Pericardium fibroblast (primary cell): Measurements from ENCODE around the gene KRTAP4-12. TPM values are rescaled to one million over a fixed set of nuclear protein-coding genes. Genes with fewer than 3 reads are reported as not detected.

Source experiments
- total RNA-seq: library from RNA; depleted of rRNA; stranded (reverse); fragments of >200 nt; gene quantifications from 2 replicates; pipeline ENCODE4 v1.2.3, GENCODE V29; 2015

Gene KRTAP4-12
- not detected in 2 replicates for total RNA-seq

DNA sequence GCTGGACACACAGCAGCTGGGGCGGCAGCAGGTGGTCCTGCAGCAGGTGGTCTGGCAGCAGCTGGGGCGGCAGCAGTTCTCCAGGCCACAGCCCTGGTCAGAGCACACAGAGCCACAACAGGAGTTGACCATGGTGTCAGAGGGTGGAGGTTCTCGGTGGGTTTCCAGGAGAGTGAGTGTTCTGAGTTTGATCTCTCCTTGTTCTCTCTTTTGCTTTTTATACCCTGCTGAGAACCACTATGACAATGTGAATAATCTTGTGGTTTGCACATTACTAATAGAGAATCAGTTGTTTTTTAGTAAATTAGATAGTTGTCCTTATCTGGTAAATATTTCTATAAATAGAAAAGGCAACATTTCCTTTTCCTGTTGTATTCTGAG lies at the start of gene KRTAP4-12:
KRTAP4-12 (minus strand) TSS at position 192 of the 381 bp plus-strand sequence; CDS start at position 132, 60 bp downstream.

DNA sequence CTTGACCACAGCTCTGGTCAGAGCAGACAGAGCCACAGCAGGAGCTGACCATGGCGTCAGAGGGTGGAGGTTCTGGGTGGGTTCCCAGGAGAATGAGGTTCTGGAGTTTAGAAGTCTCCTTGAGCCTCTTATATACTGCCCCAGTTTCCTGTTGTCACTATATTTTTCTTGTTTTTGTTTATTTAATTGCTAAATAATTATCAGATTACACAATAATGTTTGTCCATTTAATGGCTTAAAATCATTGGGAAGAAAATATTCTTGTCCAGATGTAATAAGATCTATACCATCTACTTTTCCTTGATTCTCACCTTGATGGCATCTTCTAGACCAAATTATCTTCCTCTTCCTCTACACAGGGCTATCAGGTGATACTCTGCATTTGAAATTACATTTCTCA lies 44.1 kb upstream of the KRTAP4-12 start, which contains the start of gene KRTAP4-3:
KRTAP4-3 (minus strand) TSS at position 101 of the 400 bp plus-strand sequence; CDS start at position 52, 49 bp downstream.

DNA sequence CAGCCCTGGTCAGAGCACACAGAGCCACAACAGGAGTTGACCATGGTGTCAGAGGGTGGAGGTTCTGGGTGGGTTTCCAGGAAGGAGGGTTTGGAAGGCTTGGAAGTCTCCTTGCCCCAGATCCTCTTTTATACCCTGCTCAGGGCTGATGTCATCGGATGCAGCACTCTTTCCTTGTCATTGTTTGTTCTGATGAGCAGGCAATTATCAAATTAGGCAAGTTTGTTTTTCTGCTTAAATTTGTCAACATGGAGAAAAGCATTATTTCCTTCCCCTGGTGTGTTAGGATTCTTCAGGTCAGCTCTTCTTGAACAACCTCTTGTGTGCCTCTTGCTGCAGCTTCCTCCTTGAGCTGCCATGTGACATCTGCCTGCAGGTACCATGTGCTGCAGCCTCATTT lies 36.7 kb upstream of the KRTAP4-12 start, which contains the start of gene KRTAP4-4:
KRTAP4-4 (minus strand) TSS at position 101 of the 400 bp plus-strand sequence; CDS start at position 44, 57 bp downstream.

DNA sequence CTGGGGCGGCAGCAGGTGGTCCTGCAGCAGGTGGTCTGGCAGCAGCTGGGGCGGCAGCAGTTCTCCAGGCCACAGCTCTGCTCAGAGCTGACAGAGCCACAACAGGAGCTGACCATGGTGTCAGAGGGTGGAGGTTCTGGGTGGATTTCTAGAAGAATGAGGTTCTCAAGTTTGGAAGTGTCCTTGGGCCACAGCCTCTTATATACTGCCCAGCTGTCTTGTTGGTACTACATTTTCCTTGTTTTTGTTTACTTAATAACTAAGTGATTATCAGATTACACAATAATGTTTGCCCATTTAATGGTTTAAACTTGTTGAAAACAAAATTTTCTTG lies 25.6 kb upstream of the KRTAP4-12 start, which contains the start of gene KRTAP4-5:
KRTAP4-5 (minus strand) TSS at position 174 of the 334 bp plus-strand sequence; CDS start at position 116, 58 bp downstream.

DNA sequence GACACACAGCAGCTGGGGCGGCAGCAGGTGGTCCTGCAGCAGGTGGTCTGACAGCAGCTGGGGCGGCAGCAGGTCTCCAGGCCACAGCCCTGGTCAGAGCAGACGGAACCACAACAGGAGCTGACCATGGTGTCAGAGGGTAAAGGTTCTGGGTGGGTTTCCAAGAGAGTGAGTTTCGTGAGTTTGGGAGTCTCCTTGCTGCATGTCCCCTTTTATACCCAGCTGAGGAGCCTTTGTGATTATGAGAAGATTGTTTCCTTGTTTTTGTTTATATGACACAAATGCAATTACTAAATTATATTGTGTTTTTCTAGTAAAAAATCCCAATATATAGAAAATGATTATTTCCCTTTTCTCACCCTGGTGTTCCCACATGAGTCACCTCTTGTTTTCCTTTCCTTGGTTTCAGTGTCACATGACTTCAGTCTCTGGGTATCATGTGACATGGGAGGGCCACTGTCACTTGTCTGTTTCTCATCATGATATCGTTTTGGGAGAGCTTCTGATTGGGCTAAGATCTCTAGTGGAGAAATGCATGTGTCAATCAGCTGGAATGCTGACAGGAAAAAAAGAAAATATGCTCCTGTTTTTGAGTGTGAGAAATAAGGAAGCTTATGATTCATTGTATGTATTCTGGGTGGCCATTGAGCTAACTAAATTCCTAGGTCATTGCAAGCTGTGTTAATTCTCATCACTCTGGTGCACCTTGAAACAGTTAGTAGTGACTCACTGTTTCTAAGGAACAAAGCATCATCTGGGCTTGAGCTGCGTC lies 16.6 kb upstream of the KRTAP4-12 start, which contains the start of gene KRTAP4-6:
KRTAP4-6 (minus strand) TSS at position 185 of the 772 bp plus-strand sequence; CDS start at position 128, 57 bp downstream.

DNA sequence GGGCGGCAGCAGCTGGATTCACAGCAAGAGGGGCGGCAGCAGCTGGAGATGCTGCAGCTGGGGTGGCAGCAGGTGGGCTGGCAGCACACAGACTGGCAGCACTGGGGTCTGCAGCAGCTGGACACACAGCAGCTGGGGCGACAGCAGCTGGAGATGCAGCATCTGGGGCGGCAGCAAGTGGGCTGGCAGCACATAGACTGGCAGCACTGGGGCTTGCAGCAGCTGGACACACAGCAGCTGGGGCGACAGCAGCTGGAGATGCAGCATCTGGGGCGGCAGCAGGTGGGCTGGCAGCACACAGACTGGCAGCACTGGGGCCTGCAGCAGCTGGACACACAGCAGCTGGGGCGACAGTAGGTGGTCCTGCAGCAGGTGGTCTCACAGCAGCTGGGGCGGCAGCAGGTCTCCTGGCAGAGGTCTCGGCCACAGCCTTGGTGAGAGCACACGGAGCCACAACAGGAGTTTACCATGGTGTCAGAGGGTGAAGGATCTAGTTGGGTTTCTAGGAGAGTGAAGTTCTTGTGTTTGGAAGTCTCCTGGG lies 6.1 kb downstream of the KRTAP4-12 start, which contains the start of gene KRTAP4-11:
KRTAP4-11 (minus strand) TSS at position 528 of the 541 bp plus-strand sequence; CDS start at position 470, 58 bp downstream.

DNA sequence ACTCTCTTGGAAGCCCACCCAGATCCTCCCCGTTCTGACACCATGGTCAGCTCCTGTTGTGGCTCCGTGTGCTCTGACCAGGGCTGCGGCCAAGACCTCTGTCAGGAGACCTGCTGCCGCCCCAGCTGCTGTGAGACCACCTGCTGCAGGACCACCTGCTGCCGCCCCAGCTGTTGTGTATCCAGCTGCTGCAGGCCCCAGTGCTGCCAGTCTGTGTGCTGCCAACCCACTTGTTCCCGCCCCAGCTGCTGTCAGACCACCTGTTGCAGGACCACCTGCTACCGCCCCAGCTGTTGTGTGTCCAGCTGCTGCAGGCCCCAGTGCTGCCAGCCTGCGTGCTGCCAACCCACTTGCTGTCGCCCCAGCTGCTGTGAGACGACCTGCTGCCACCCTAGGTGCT lies 18.6 kb downstream of the KRTAP4-12 start, which contains the start of gene KRTAP4-9:
KRTAP4-9 (plus strand) TSS at position 43 of the 400 bp plus-strand sequence; CDS start at position 43, 0 bp downstream.

DNA sequence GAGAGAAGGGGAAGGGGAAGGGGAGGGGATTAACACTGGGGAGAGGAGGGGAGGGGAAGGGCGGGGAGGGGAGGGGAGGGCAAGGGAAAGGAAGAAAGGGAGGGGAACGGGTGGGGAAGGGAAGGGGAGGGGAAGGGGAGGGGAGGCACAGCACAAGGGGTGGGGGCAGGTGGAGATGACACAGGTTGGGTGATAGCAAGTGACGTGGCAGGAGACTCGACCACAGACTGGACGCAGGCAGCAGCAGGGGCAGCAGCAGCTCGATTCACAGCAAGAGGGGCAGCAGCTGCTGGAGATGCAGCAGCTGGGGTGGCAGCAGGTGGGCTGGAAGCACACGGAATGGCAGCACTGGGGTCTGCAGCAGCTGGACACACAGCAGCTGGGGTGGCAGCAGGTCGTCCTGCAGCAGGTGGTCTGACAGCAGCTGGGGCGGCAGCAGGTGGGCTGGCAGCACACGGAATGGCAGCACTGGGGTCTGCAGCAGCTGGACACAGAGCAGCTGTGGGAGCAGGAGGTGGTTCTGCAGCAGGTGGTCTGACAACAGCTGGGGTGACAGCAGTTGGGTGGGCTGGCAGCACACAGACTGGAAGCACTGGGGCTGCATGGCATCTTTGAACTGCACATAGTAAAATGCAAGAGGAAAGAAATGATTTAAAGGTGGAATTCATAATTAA lies 22.3 kb downstream of the KRTAP4-12 start, which contains the start of gene KRTAP4-16:
KRTAP4-16 (minus strand) TSS at position 624 of the 674 bp plus-strand sequence; CDS start at position 624, 0 bp downstream.

DNA sequence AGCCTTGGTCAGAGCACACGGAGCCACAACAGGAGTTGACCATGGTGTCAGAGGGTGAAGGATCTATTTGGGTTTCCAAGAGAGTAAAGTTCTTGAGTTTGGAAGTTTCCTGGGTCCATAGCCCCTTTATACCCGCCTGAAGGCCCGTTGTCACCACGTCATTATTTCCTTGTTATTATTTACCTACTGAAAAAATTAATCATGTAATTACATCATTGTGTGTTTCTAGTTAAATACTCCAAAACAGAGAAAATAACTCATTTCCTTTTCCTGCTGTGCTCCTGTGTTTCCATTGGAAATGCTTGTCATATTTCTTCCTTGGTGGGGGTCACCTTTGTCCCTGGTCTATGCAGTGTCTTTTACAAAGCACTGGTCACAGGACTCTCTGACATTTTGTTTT lies 25.9 kb downstream of the KRTAP4-12 start, which contains the start of gene KRTAP4-8:
KRTAP4-8 (minus strand) TSS at position 101 of the 400 bp plus-strand sequence; CDS start at position 43, 58 bp downstream.

DNA sequence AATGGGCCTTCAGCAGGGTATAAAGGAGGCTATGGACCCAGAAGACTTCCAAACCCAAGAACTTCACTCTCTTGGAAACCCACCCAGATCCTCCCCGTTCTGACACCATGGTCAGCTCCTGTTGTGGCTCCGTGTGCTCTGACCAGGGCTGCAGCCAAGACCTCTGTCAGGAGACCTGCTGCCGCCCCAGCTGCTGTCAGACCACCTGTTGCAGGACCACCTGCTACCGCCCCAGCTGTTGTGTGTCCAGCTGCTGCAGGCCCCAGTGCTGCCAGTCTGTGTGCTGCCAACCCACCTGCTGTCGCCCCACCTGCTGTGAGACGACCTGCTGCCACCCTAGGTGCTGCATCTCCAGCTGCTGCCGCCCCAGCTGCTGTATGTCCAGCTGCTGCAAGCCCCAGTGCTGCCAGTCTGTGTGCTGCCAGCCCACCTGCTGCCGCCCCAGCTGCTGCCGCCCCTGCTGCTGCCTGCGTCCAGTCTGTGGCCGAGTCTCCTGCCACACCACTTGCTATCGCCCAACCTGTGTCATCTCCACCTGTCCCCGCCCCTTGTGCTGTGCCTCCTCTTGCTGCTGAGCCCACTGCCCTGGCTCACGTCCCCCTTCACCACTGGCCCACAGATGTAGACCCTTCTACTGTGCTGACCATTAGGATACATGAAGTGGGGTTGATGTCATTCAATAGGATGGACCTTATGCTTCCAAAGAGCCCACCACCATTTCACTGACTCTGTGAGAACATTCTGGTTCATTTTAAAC lies 39.7 kb downstream of the KRTAP4-12 start, which contains the start of gene KRTAP4-7:
KRTAP4-7 (plus strand) TSS at position 51 of the 757 bp plus-strand sequence; CDS start at position 108, 57 bp downstream.

Other genes starting within 250 kb of the KRTAP4-12 start
- gene KRT20, start 238.9 kb downstream of the KRTAP4-12 start, total RNA-seq: not detected in 2 replicates
- gene KRT23, start 186.5 kb downstream of the KRTAP4-12 start, total RNA-seq: not detected in 2 replicates
- not detected in 2 replicates for gene KRT39, start 157.2 kb downstream of the KRTAP4-12 start, total RNA-seq
- gene KRT40, start 139.9 kb downstream of the KRTAP4-12 start, total RNA-seq: not detected in 2 replicates
- gene KRTAP3-3, start 130.0 kb downstream of the KRTAP4-12 start, total RNA-seq: not detected in 2 replicates
- not detected in 2 replicates for gene KRTAP3-2, start 124.3 kb downstream of the KRTAP4-12 start, total RNA-seq
- gene KRTAP3-1, start 115.1 kb downstream of the KRTAP4-12 start, total RNA-seq: not detected in 2 replicates
- not detected in 2 replicates for gene KRTAP1-5, start 97.0 kb downstream of the KRTAP4-12 start, total RNA-seq
- gene KRTAP1-4, start 94.0 kb downstream of the KRTAP4-12 start, total RNA-seq: not detected in 2 replicates
- gene KRTAP1-3, start 89.3 kb downstream of the KRTAP4-12 start, total RNA-seq: not detected in 2 replicates
- not detected in 2 replicates for gene KRTAP1-1, start 82.7 kb downstream of the KRTAP4-12 start, total RNA-seq
- gene KRTAP2-1, start 76.9 kb downstream of the KRTAP4-12 start, total RNA-seq: not detected in 2 replicates
- gene KRTAP2-2, start 69.0 kb downstream of the KRTAP4-12 start, total RNA-seq: not detected in 2 replicates
- not detected in 2 replicates for gene KRTAP2-3, start 64.1 kb downstream of the KRTAP4-12 start, total RNA-seq
- not detected in 2 replicates for gene KRTAP2-4, start 58.3 kb downstream of the KRTAP4-12 start, total RNA-seq
- not detected in 2 replicates for gene KRTAP4-7, start 40.0 kb downstream of the KRTAP4-12 start, total RNA-seq
- not detected in 2 replicates for gene KRTAP4-8, start 26.0 kb downstream of the KRTAP4-12 start, total RNA-seq
- gene KRTAP4-16, start 22.0 kb downstream of the KRTAP4-12 start, total RNA-seq: not detected in 2 replicates
- gene KRTAP4-9, start 18.8 kb downstream of the KRTAP4-12 start, total RNA-seq: not detected in 2 replicates
- not detected in 2 replicates for gene KRTAP4-11, start 5.8 kb downstream of the KRTAP4-12 start, total RNA-seq
- gene KRTAP4-6, start 16.4 kb upstream of the KRTAP4-12 start, total RNA-seq: not detected in 2 replicates
- gene KRTAP4-5, start 25.6 kb upstream of the KRTAP4-12 start, total RNA-seq: not detected in 2 replicates
- not detected in 2 replicates for gene KRTAP4-4, start 36.6 kb upstream of the KRTAP4-12 start, total RNA-seq
- gene KRTAP4-3, start 44.0 kb upstream of the KRTAP4-12 start, total RNA-seq: not detected in 2 replicates
- gene KRTAP4-2, start 54.0 kb upstream of the KRTAP4-12 start, total RNA-seq: not detected in 2 replicates
- gene KRTAP4-1, start 60.7 kb upstream of the KRTAP4-12 start, total RNA-seq: not detected in 2 replicates
- not detected in 2 replicates for gene KRTAP9-1, start 65.7 kb upstream of the KRTAP4-12 start, total RNA-seq
- gene KRTAP9-2, start 102.5 kb upstream of the KRTAP4-12 start, total RNA-seq: not detected in 2 replicates
- not detected in 2 replicates for gene KRTAP9-3, start 108.3 kb upstream of the KRTAP4-12 start, total RNA-seq
- gene KRTAP9-8, start 113.8 kb upstream of the KRTAP4-12 start, total RNA-seq: not detected in 2 replicates
- gene KRTAP9-4, start 125.5 kb upstream of the KRTAP4-12 start, total RNA-seq: not detected in 2 replicates
- not detected in 2 replicates for gene KRTAP9-9, start 131.2 kb upstream of the KRTAP4-12 start, total RNA-seq
- gene KRTAP9-6, start 141.2 kb upstream of the KRTAP4-12 start, total RNA-seq: not detected in 2 replicates
- not detected in 2 replicates for gene KRTAP9-7, start 151.5 kb upstream of the KRTAP4-12 start, total RNA-seq
- not detected in 2 replicates for gene KRTAP29-1, start 178.7 kb upstream of the KRTAP4-12 start, total RNA-seq
- gene KRTAP16-1, start 185.1 kb upstream of the KRTAP4-12 start, total RNA-seq: not detected in 2 replicates
- gene KRTAP17-1, start 191.5 kb upstream of the KRTAP4-12 start, total RNA-seq: not detected in 2 replicates
- not detected in 2 replicates for gene KRT33A, start 226.6 kb upstream of the KRTAP4-12 start, total RNA-seq
- not detected in 2 replicates for gene KRT33B, start 245.6 kb upstream of the KRTAP4-12 start, total RNA-seq